Skeletal muscle cell (primary cell): ENCODE data around the gene CC2D1A.

Source experiments
- DNase-seq: peaks from one replicate; pipeline ENCODE4 v3.0.0-alpha.2; 2010; ENCODE audit warnings: low read depth
- H3K4me3 ChIP-seq: 2 replicates; pipeline ENCODE4 v1.5.1; 2011; ENCODE audit warnings: low read depth, mild to moderate bottlenecking, control low read depth, low read length, moderate library complexity

The CC2D1A gene

DNA sequence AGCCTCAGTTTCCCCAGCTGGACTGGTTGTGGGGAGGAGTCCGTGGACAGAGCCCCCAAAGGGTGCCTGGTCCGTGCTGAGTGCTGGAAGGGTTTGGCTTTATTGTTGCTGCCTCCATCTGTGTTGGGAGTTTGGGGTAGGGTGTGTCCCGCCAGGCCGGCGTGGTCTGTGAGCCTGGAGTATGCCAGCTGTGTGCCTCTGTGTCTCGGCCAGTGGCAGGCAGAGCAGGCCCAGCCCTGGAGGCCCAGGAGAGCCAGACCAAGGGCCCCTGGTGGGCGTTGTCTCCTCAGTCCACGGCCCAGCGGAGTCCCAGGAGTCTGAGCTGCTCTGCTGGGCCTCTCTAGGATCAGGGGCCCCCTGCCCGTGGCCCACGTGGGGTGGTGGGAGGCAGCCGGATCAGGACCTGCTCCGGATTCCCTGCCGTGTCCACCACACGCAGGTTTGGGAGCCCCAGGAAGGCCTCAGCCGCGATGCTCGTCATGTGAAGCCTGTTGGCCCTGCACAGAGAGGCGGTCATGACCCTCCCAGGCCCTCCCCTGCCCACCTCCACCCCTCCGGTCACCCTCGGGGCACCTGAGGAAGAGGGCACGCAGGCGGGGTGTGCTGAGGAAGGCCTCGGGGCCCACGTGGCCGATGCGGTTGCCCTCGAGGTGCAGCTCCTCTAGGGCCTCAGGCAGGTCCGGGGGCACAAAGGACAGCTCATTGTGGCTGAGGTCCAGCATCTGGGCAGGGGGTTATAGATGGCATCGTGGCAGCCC is 25.6 kb downstream of the CC2D1A start:
- DNase-seq, result no peak
- H3K4me3 ChIP-seq, result no peak overlapping the region

DNA sequence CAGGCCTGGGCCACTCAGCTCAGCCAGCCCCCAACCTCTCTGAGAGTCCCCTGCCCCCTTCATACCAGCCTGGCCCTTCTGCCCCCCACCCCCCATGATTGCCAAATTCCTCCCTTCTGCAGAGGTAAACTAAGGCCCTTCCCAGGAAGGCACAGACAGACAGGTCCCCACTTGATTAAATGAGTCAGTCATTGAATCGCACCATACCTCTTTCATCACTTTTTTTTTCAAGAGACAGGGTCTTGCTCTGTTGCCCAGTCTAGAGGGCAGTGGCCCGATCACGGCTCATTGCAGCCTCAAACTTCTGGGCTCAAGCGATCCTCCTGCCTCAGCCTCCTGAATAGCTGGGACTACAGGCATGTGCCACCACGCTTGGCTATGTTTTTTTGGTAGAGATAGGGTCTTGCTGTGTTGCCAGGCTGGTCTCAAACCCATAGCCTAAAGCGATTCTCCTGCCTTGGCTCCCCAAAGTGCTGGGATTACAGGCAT is 26.2 kb downstream of the CC2D1A start:
- DNase-seq, result no peak
- no peak overlapping the region for H3K4me3 ChIP-seq

DNA sequence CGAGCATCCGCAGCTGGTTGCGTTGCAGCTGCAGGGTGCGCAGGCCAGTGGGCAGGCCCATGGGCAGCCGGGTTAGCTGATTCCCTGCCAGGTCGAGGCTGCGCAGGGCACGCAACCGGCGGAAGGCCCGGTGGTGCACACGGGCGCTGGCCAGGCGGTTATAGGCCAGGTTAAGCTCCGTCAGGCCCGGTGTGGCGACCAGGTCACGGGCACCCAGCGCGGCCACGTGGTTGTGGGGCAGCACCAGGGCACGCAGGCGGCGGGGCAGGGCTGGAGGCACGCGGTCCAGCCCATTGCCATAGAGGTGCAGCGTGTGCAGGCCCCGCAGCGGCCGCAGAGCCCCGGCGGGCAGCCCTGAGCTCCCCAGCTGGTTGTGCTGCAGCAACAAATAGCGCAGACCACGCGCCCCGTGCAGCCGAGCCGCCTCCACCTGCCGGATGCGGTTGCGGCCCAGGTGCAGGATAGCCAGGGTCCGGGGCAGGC is 27.0 kb downstream of the CC2D1A start:
- no peak for DNase-seq
- H3K4me3 ChIP-seq, result no peak overlapping the region

DNA sequence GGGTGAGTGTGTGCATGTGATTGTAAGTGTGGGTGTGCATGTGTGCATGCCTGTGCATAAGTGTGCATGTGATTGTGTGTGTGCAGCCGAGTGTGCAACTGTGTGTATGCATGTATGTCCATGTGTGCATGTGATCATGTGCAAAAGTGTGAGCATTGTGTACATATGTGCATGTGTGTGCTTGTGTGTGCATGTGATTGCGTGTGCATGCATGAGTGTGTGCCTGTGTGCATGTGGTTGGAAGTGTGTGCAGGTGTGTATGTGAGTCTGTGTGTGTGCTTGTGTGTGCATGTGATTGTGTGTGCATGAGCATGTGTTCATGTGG is 28.7 kb downstream of the CC2D1A start:
- no peak for DNase-seq
- no peak overlapping the region for H3K4me3 ChIP-seq

DNA sequence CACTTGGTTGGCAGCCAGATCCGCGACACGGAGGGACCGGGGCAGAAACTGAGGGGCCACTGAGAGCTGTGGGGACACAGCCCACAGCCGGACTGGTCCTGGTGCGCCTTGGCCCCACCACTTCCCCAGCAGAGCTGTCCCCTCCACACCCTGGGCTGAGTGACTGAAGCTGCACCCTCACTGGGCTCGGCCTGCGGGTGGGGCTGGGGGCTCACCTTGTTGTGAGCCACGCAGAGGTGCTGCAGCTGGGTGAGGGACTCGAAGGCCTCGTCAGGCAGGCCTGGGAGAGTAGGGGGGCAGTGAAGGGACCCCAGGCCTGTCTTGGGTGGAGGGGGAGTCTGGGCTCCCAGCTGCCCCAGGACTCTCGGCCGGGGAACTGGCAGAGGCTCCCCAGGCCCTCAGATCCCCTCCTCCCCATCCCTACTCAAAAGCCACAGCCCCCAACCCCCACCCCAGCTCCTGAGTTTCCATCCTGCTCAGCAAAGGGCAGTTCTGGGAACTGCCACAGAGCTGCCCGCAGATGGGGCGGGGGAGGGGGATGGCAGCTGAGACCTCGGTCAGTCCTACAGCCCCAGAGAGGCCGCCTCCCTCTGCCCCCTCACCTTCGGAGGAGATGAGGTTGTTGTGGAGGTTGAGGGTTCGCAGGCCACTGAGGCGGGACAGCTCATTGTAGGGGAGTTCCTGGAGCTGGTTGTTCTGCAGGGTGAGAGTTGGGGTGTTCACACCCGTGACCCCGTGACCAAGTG is 29.9 kb downstream of the CC2D1A start:
- H3K4me3 ChIP-seq, result no peak overlapping the region
- no peak for DNase-seq

DNA sequence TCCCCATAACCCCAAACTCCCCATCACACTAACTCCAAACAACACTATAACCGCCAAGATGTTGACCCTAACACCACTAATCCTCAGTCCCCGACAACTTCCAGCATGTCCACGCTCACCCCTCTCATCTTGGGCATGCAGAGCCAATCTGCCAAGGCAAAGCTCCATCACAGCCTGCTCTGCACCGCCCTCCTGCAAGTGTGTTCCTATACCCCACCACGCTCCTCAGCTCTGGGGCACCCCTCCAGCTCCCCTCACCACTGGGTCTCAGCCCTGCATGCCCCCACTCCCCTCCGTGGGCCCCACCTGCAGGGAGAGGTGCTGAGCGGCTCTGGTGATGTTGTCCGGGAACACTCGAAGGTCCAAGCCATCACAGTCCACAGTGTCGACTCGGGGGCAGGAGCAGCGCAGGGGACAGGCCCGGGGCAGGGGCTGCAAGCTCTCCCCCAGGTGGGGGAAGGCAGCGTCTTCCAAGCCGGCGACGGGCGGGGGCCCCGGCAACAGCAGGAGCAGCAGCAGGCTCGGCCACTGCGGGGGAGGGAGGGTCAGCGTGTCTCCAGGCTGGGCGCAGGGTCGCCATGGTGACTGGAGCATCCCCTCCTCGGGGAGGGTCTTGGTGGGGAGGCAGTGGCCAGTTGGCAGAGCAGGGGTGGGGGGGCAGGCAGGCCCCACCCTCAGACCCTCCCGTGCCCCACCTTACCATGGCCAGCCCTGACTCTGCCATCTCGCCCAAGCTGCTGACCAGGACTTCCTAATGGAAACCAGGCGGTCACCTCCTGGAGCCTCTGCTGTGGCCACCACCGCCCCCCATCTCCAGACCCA is 31.7 kb downstream of the CC2D1A start:
- peak overlapping the region; percentile 57 for H3K4me3 ChIP-seq
- no peak for DNase-seq

DNA sequence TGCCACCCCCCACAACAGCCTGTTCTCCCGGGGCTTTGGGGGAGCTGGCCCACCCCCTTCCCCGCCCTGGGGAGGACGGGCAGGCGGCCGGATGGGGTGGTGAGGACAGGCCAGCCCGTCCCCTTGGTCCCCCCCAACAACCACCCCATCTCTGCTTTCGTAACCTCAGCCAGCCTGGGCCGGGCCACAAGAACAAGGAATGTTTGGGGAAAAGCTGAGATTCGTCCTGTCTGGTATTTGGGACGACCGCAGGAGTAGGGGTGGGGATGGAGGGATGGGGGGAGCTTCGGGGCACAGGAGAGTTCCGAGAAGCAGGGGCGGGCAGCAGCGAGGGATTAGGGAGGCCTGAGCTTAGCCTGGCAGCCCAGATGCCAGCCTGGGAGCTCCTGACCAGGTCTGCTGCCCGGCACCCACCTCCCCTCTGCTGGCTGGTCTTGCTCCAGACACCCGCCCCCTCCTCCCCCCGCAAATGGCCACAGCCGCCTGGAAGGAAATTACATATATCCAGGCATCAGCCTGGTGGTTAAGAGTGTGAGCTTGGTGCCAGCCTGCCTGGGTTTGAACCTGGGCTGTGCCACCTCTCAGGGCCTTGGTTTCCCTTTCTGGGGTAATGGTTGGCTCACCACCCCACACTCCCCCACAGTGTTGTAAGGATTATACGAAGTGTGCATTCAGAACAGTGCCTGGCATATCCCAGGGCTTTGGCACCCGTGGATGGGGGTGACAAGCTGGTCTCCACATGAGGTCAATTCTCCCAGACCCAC is 32.5 kb downstream of the CC2D1A start, which contains the start of gene PODNL1:
TSS of gene PODNL1 (minus strand) at position 117 of the 764 bp plus-strand sequence. CDS start 236 bp downstream, outside the sequence.
- H3K4me3 ChIP-seq, result peak within 1 kb of the TSS; percentile 57

DNA sequence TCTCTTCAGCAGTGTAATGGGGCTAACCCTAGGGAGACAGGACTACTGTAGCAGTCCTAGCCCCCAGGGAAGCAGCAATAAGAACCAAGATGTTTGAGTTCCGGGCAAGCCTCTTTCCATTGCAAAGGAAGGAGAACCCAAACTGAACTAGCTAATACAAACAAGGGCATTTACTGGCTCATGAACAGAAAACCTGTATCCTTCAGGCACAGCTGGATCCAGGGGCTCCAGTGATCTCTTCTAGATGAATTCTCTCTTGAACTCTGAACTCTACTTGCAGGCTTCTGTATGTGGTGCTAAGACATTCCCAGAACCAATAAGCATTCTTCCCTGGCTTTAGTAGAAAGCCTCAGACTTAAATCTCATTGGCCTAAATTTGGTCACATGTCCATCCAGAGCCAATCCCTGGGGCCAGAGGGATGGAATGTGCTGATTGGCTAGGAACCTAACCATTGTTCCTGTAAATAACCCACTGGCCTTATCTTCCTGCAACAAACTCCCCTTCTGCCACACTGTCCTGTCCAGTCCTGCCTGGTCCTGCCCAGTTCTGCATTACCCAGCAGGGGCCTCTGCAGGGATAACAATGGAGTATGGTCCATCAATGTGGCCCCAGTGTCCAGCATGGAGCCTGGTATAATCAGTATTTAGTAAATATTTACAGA is 36.2 kb downstream of the CC2D1A start:
- no peak for DNase-seq
- H3K4me3 ChIP-seq, result no peak overlapping the region

More for the DNA sequence above, 32.5 kb downstream of the CC2D1A start, which contains the start of gene PODNL1:
- peak; percentile 36 for DNase-seq

DNA sequence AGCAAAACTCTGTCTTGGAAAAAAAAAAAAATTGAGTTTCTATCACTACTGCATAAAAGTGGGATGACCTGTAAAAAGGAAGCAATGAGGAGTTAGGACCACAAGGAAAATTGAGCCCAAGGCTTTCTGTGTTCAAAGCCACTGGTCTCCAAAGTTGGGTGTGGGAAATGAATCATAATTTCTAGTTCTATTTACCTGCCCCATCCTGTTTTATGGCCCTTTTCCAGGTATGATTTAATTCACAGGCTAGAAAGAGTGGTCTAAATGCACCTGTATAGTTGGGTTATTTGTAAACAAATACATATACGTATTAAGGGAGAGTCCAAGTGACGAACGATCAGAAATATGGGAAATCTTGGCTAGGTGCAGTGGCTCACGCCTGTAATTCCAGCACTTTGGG is 40.4 kb downstream of the CC2D1A start:
- H3K4me3 ChIP-seq, result no peak overlapping the region
- no peak for DNase-seq

DNA sequence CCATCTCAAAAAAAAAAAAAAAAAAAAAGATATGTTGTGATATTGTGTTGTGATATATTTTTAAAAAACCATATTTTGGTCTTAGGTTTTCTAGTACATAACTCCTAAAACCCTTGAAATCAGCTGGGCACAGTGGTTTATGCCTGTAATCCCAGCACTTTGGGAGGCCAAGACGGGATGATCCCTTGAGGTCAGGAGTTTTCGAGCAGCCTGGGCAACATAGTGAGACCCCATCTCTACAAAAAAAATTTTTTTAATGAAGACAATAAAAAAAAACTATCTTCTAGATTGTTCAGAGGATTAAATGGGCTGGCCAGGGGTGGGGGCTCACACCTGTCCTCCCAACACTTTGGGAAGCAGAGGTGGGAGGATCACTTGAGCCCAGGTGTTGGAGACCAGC is 45.0 kb downstream of the CC2D1A start:
- no peak overlapping the region for H3K4me3 ChIP-seq
- no peak for DNase-seq

DNA sequence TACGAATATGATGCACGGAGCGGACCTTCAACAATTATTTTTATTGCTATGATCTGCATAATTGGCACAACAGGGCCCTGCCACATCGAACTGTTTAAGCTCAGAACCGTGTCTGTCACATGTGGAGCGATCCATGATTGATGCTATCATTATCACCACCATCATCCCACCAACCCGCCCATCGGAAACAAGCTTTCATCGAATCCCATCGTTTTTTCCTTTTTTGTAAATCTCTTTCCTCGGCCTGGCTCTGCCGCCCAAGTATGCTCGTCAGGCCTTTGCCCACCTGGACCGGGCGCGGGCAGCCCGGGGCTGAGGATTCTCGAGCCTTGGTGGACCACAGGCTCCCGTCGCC is 45.8 kb downstream of the CC2D1A start:
- DNase-seq, result no peak
- peak overlapping the region; percentile 53 for H3K4me3 ChIP-seq

DNA sequence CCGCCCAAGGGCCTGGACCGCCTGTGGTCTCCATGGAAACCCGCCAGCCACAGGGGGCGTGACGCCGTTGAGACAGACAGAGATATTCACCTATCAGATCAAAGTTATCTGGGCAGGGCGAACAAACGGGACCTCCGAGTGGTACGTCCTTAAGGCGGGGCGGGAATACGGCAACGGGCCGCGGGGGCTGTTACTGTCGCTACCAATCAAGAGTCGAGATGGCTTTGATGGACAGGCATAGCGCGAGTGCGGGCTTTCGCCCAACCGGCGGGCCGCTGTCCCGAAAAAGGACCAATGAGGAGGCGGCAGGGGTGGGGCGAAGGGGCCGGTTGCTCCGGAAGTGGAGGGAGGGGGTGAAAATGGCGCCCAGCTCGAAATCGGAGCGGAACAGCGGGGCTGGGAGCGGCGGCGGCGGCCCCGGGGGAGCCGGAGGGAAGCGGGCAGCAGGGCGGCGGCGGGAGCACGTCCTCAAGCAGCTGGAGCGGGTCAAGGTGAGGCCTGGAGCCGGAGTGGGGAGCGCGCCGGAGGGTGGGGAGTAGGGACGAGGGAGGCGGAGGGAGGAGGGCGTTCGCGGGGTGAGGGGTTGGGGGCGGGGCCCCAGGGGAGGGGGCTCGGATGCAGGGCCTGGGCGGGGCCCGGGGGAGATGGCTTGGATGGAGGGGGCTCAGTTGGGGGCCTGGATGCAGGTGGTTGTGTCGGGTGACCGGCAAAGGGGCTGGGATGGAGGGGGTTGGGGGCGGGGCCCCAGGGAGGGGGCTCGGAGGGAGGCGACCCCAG is 46.3 kb downstream of the CC2D1A start, which contains the start of gene DCAF15:
TSS of gene DCAF15 (plus strand) at position 356 of the 777 bp plus-strand sequence. CDS start at position 360, 4 bp downstream.
- H3K4me3 ChIP-seq, result peak within 1 kb of the TSS; percentile 71
- peak; percentile 99 for DNase-seq

DNA sequence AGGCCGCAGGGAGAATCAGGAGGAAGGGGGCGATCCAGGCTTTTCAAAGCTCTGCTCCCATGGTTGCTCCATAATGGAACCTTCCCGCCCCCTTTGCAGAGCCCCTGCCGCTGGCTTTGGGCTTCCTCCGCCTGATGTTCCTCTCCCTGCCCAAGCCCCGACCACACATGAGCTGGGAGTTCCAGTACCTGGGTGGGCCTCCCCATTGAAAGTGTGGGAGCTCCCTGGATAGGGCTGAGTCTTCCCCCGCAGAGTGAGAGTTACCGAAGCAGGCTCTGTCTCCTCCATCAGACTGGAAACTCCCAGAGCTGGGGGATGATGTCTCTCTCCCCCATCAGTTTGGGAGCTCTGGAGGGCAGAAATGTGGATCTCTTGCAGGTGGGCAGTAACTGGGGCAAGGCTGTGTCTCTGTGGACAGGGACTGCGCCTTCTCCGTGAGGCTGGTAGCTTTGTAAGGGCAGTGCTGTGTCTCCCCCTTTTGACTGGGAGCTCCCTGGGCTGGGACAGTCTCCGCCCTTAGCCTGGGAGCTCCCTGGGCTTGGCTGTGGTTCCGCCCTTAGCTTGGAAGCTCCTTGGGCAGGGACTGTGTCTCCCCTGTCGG is 47.0 kb downstream of the CC2D1A start:
- H3K4me3 ChIP-seq, result peak overlapping the region; percentile 71
- peak; percentile 13 for DNase-seq

DNA sequence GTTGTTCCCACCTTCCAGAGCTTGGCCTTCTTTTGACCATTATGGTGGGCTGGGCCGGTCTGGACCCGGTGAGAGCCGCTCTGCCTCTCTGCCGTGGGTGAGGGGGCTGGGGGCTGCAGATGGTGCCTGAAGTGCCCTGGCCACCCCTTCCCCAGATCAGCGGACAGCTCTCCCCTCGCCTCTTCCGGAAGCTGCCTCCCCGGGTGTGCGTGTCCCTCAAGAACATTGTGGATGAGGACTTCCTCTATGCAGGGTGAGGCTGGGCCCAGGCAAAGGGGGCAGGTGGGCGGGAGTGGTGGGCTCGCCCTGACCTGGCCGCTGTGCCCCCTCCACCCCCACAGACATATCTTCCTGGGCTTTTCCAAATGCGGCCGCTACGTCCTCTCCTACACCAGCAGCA is 48.2 kb downstream of the CC2D1A start:
- H3K4me3 ChIP-seq, result no peak overlapping the region
- no peak for DNase-seq

DNA sequence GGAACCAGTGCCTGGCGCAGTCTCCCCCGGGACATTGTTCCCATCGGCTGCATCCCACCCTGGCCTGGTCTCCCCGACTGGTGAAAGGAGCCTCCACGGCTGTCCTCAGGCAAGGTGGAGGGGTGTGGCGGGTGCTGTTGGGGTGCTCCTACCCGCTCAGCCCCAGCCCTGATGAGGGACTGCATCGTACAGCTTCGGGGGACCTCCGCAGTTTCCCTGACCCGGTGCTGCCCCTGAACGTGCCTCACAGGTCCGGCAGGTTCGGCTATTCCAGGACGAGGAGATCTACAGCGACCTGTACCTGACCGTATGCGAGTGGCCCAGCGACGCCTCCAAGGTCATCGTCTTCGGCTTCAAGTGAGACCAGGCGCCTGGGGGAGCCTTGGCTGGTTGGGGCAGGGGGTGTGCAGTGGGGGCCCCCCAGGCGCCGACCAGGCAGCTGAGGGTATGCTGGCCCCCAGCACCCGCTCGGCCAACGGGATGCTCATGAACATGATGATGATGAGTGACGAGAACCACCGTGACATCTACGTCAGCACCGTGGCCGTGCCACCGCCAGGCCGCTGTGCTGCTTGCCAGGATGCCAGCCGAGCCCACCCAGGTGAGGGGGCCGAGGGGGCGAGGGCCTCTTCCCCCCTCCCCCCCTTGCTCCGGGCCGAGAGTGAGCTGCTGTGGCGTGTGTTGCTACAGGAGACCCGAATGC is 49.8 kb downstream of the CC2D1A start:
- no peak for DNase-seq
- no peak overlapping the region for H3K4me3 ChIP-seq

DNA sequence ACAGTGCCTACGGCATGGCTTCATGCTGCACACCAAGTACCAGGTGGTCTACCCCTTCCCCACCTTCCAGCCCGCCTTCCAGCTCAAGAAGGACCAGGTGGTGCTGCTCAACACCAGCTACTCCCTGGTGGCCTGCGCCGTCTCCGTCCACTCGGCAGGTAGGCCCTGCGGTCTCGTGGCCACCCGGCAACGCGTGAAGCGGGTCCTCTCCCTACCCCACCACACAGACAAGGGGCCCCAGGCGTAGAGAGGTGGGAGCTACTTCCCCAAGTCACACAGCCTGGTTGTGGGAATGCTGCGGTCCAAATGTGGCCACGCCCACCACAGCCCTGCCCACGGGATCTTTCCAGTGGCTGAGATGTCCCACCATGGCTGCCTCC is 50.4 kb downstream of the CC2D1A start:
- H3K4me3 ChIP-seq, result no peak overlapping the region
- DNase-seq, result no peak

DNA sequence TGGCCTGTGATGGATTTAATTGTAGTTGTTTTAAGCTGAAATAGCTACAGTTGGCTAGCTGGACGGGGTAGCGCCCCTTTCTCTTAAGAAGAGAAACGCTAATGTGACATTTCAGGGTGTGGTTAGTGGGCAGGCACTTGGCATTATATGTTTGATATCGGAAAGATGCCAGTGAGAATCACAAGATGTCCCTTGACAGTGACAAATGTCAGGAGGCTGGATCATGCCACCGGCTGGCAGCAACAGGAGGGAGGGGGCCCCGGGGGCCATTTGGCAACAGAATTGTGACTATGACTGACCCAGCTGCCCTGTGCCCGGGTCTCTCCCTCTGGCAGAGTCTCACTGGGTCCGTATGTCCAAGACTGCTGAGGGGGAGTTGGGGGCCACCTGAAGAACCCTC is 51.0 kb downstream of the CC2D1A start:
- H3K4me3 ChIP-seq, result no peak overlapping the region
- no peak for DNase-seq
